ENCODE results near the gene CRISPLD2. TPM values are rescaled to one million over a fixed set of nuclear protein-coding genes. Genes with fewer than 3 reads are reported as not detected.

Gene CRISPLD2
- total RNA-seq, 1 donor from 2014 or later, result not detected

GRCh38 chr16:84788920-84789391 is 30.8 kb upstream of the CRISPLD2 start:
- Mint-ChIP-seq H3K36me3 (ENCODE audit: low read depth) (no peaks in the 10 kb centered on the region), H3K27me3 (ENCODE audit: insufficient read depth) (no peaks in the 10 kb centered on the region), H3K27ac (no peak overlapping the region)

GRCh38 chr16:84789431-84789830 is 30.4 kb upstream of the CRISPLD2 start:
- no peaks in the 10 kb centered on the region for H3K9me3 Mint-ChIP-seq
- H3K36me3 Mint-ChIP-seq (ENCODE audit: low read depth), result no peaks in the 10 kb centered on the region
- no peak for DNase-seq (ENCODE audit: low spot score)
- H3K27ac Mint-ChIP-seq, result no peak overlapping the region
- intact Hi-C loops (cut with micrococcal nuclease), result no loop called here
- no peaks in the 10 kb centered on the region for H3K27me3 Mint-ChIP-seq (ENCODE audit: insufficient read depth)
- no peak overlapping the region for H3K4me3 Mint-ChIP-seq
- no peaks in the 10 kb centered on the region for H3K4me1 Mint-ChIP-seq (ENCODE audit: low read depth)

More at GRCh38 chr16:84788920-84789391, 30.8 kb upstream of the CRISPLD2 start:
- intact Hi-C loops (cut with micrococcal nuclease), result no loop called here
- Mint-ChIP-seq H3K4me3 (no peak overlapping the region), H3K9me3 (no peaks in the 10 kb centered on the region), H3K4me1 (ENCODE audit: low read depth) (no peaks in the 10 kb centered on the region)
- DNase-seq (ENCODE audit: low spot score), result no peak

- H3K9me3 Mint-ChIP-seq, result no peaks in the 10 kb centered on the region
- H3K36me3 Mint-ChIP-seq (ENCODE audit: low read depth), result no peaks in the 10 kb centered on the region
- intact Hi-C loops (cut with micrococcal nuclease), result no loop called here
Observed at GRCh38 chr16:84790301-84790700, 29.5 kb upstream of the CRISPLD2 start.

GRCh38 chr16:84791088-84791487 is 28.7 kb upstream of the CRISPLD2 start:
- H3K27ac Mint-ChIP-seq, result no peak overlapping the region
- H3K36me3 Mint-ChIP-seq (ENCODE audit: low read depth), result no peaks in the 10 kb centered on the region
- H3K4me1 Mint-ChIP-seq (ENCODE audit: low read depth), result no peaks in the 10 kb centered on the region
- no peaks in the 10 kb centered on the region for H3K9me3 Mint-ChIP-seq
- intact Hi-C loops (cut with micrococcal nuclease), result no loop called here
- H3K27me3 Mint-ChIP-seq (ENCODE audit: insufficient read depth), result no peaks in the 10 kb centered on the region
- DNase-seq (ENCODE audit: low spot score), result no peak
- no peak overlapping the region for H3K4me3 Mint-ChIP-seq

More at GRCh38 chr16:84790301-84790700, 29.5 kb upstream of the CRISPLD2 start:
- no peak overlapping the region for H3K4me3 Mint-ChIP-seq
- H3K27ac Mint-ChIP-seq, result no peak overlapping the region
- no peak for DNase-seq (ENCODE audit: low spot score)
- no peaks in the 10 kb centered on the region for H3K4me1 Mint-ChIP-seq (ENCODE audit: low read depth)
- no peaks in the 10 kb centered on the region for H3K27me3 Mint-ChIP-seq (ENCODE audit: insufficient read depth)

- DNase-seq (ENCODE audit: low spot score), result no peak
- H3K36me3 Mint-ChIP-seq (ENCODE audit: low read depth), result no peaks in the 10 kb centered on the region
- H3K9me3 Mint-ChIP-seq, result no peaks in the 10 kb centered on the region
- H3K4me3 Mint-ChIP-seq, result no peak overlapping the region
- no peaks in the 10 kb centered on the region for H3K27me3 Mint-ChIP-seq (ENCODE audit: insufficient read depth)
- intact Hi-C loops (cut with micrococcal nuclease), result no loop called here
- H3K27ac Mint-ChIP-seq, result no peak overlapping the region
- no peaks in the 10 kb centered on the region for H3K4me1 Mint-ChIP-seq (ENCODE audit: low read depth)
Observed at GRCh38 chr16:84791501-84791900, 28.3 kb upstream of the CRISPLD2 start.

- intact Hi-C loops (cut with micrococcal nuclease), result no loop called here
- no peak overlapping the region for H3K4me3 Mint-ChIP-seq
Observed at GRCh38 chr16:84794186-84794585, 25.6 kb upstream of the CRISPLD2 start.

GRCh38 chr16:84794626-84795025 is 25.2 kb upstream of the CRISPLD2 start:
- DNase-seq (ENCODE audit: low spot score), result no peak
- Mint-ChIP-seq H3K27ac (no peak overlapping the region), H3K4me3 (no peak overlapping the region), H3K9me3 (no peaks in the 10 kb centered on the region), H3K4me1 (ENCODE audit: low read depth) (no peaks in the 10 kb centered on the region), H3K36me3 (ENCODE audit: low read depth) (no peaks in the 10 kb centered on the region), H3K27me3 (ENCODE audit: insufficient read depth) (no peaks in the 10 kb centered on the region)
- intact Hi-C loops (cut with micrococcal nuclease), result no loop called here

More at GRCh38 chr16:84794186-84794585, 25.6 kb upstream of the CRISPLD2 start:
- H3K27me3 Mint-ChIP-seq (ENCODE audit: insufficient read depth), result no peaks in the 10 kb centered on the region
- DNase-seq (ENCODE audit: low spot score), result no peak
- no peaks in the 10 kb centered on the region for H3K9me3 Mint-ChIP-seq
- no peak overlapping the region for H3K27ac Mint-ChIP-seq
- H3K36me3 Mint-ChIP-seq (ENCODE audit: low read depth), result no peaks in the 10 kb centered on the region
- no peaks in the 10 kb centered on the region for H3K4me1 Mint-ChIP-seq (ENCODE audit: low read depth)

- intact Hi-C loops (cut with micrococcal nuclease), result no loop called here
Observed at GRCh38 chr16:84795329-84796053, 24.3 kb upstream of the CRISPLD2 start.

GRCh38 chr16:84800158-84800978 is 19.4 kb upstream of the CRISPLD2 start:
- H3K9me3 Mint-ChIP-seq, result no peaks in the 10 kb centered on the region
- no peaks in the 10 kb centered on the region for H3K27me3 Mint-ChIP-seq (ENCODE audit: insufficient read depth)
- H3K4me3 Mint-ChIP-seq, result no peak overlapping the region
- no peak overlapping the region for H3K27ac Mint-ChIP-seq
- H3K36me3 Mint-ChIP-seq (ENCODE audit: low read depth), result no peaks in the 10 kb centered on the region
- intact Hi-C loops (cut with micrococcal nuclease), result no loop called here
- no peak for DNase-seq (ENCODE audit: low spot score)
- H3K4me1 Mint-ChIP-seq (ENCODE audit: low read depth), result no peaks in the 10 kb centered on the region

More at GRCh38 chr16:84795329-84796053, 24.3 kb upstream of the CRISPLD2 start:
- no peaks in the 10 kb centered on the region for H3K36me3 Mint-ChIP-seq (ENCODE audit: low read depth)
- no peaks in the 10 kb centered on the region for H3K9me3 Mint-ChIP-seq
- no peak overlapping the region for H3K4me3 Mint-ChIP-seq
- no peaks in the 10 kb centered on the region for H3K27me3 Mint-ChIP-seq (ENCODE audit: insufficient read depth)
- no peak overlapping the region for H3K27ac Mint-ChIP-seq
- DNase-seq (ENCODE audit: low spot score), result no peak
- no peaks in the 10 kb centered on the region for H3K4me1 Mint-ChIP-seq (ENCODE audit: low read depth)

- H3K27ac Mint-ChIP-seq, result no peak overlapping the region
- peaks cover 9% of the 10 kb centered on the region for H3K4me1 Mint-ChIP-seq (ENCODE audit: low read depth)
- DNase-seq (ENCODE audit: low spot score), result no peak
- intact Hi-C loops (cut with micrococcal nuclease), result no loop called here
- H3K4me3 Mint-ChIP-seq, result no peak overlapping the region
- no peaks in the 10 kb centered on the region for H3K27me3 Mint-ChIP-seq (ENCODE audit: insufficient read depth)
- no peaks in the 10 kb centered on the region for H3K36me3 Mint-ChIP-seq (ENCODE audit: low read depth)
- no peaks in the 10 kb centered on the region for H3K9me3 Mint-ChIP-seq
Observed at GRCh38 chr16:84803146-84803545, 16.6 kb upstream of the CRISPLD2 start.

GRCh38 chr16:84804326-84804725 is 15.5 kb upstream of the CRISPLD2 start:
- Mint-ChIP-seq H3K4me1 (ENCODE audit: low read depth) (peaks cover 9% of the 10 kb centered on the region), H3K9me3 (no peaks in the 10 kb centered on the region), H3K4me3 (no peak overlapping the region), H3K27ac (no peak overlapping the region), H3K27me3 (ENCODE audit: insufficient read depth) (no peaks in the 10 kb centered on the region), H3K36me3 (ENCODE audit: low read depth) (no peaks in the 10 kb centered on the region)
- DNase-seq (ENCODE audit: low spot score), result no peak
- intact Hi-C loops (cut with micrococcal nuclease), result no loop called here

GRCh38 chr16:84806256-84806889 is 13.4 kb upstream of the CRISPLD2 start:
- Mint-ChIP-seq H3K27ac (no peak overlapping the region), H3K4me3 (no peak overlapping the region), H3K9me3 (no peaks in the 10 kb centered on the region), H3K4me1 (ENCODE audit: low read depth) (peaks cover 23% of the 10 kb centered on the region), H3K27me3 (ENCODE audit: insufficient read depth) (no peaks in the 10 kb centered on the region), H3K36me3 (ENCODE audit: low read depth) (no peaks in the 10 kb centered on the region)
- DNase-seq (ENCODE audit: low spot score), result no peak
- intact Hi-C loops (cut with micrococcal nuclease), result no loop called here

GRCh38 chr16:84806890-84807258 is 12.9 kb upstream of the CRISPLD2 start:
- H3K9me3 Mint-ChIP-seq, result no peaks in the 10 kb centered on the region
- DNase-seq (ENCODE audit: low spot score), result no peak
- intact Hi-C loops (cut with micrococcal nuclease), result no loop called here
- H3K27me3 Mint-ChIP-seq (ENCODE audit: insufficient read depth), result no peaks in the 10 kb centered on the region
- H3K4me1 Mint-ChIP-seq (ENCODE audit: low read depth), result peaks cover 27% of the 10 kb centered on the region
- no peak overlapping the region for H3K4me3 Mint-ChIP-seq
- H3K36me3 Mint-ChIP-seq (ENCODE audit: low read depth), result no peaks in the 10 kb centered on the region
- no peak overlapping the region for H3K27ac Mint-ChIP-seq
